H9 (cell line): ENCODE measurements around the gene TPSB2. TPM values are rescaled to one million over a fixed set of nuclear protein-coding genes. Genes with fewer than 3 reads are reported as not detected.

Source experiments
- DNase-seq: peaks from one replicate; pipeline ENCODE4 v3.0.0-alpha.2; 2017
- H2AFZ ChIP-seq: one replicate; pipeline ENCODE4 v1.6.1; 2013; ENCODE audit warnings: mild to moderate bottlenecking, low read length, control low read depth, moderate library complexity
- H2AK5ac ChIP-seq: 2 replicates; pipeline ENCODE4 v1.6.1; 2013; ENCODE audit warnings: low read length, control low read depth, mixed read lengths; ENCODE audit not compliant: insufficient read length
- H2BK120ac ChIP-seq: one replicate; pipeline ENCODE4 v1.6.1; 2013; ENCODE audit warnings: low read depth, mild to moderate bottlenecking, low read length, control low read depth, inconsistent platforms; ENCODE audit not compliant: poor library complexity, severe bottlenecking
- H2BK12ac ChIP-seq: 2 replicates; pipeline ENCODE4 v1.6.1; 2013; ENCODE audit warnings: low read length, control low read depth, mixed read lengths, low read depth; ENCODE audit not compliant: insufficient read length
- H2BK15ac ChIP-seq: 2 replicates; pipeline ENCODE4 v1.6.1; 2013; ENCODE audit warnings: low read depth, low read length, control low read depth
- H2BK20ac ChIP-seq: one replicate; pipeline ENCODE4 v1.6.1; 2013; ENCODE audit warnings: low read depth, mild to moderate bottlenecking, low read length, control low read depth, inconsistent platforms; ENCODE audit not compliant: poor library complexity, severe bottlenecking
- H2BK5ac ChIP-seq: 2 replicates; pipeline ENCODE4 v1.6.1; 2013; ENCODE audit warnings: low read length, control low read depth, mixed read lengths; ENCODE audit not compliant: insufficient read length
- H3K14ac ChIP-seq: 2 replicates; pipeline ENCODE4 v1.6.1; 2013; ENCODE audit warnings: low read length, control low read depth; ENCODE audit not compliant: insufficient read depth
- H3K18ac ChIP-seq: 2 replicates; pipeline ENCODE4 v1.6.1; 2013; ENCODE audit warnings: low read depth, mild to moderate bottlenecking, mixed read lengths, low read length, control low read depth; ENCODE audit not compliant: insufficient read length
- H3K23ac ChIP-seq: 2 replicates; pipeline ENCODE4 v1.6.1; 2013; ENCODE audit warnings: low read length, control low read depth, mixed read lengths, low read depth; ENCODE audit not compliant: insufficient read length
- H3K23me2 ChIP-seq: 2 replicates; pipeline ENCODE4 v1.6.1; 2013; ENCODE audit warnings: low read depth, mild to moderate bottlenecking, mixed read lengths, low read length, control low read depth; ENCODE audit not compliant: insufficient read length, poor library complexity, severe bottlenecking
- H3K27ac ChIP-seq: 2 replicates; pipeline ENCODE4 v1.5.1; 2013; ENCODE audit warnings: low read length, control low read depth, mixed read lengths, low read depth; ENCODE audit not compliant: insufficient read length
- H3K27me3 ChIP-seq: 2 replicates; pipeline ENCODE4 v1.6.1; 2013; ENCODE audit warnings: low read length, control low read depth, inconsistent platforms; ENCODE audit not compliant: insufficient read depth
- H3K4ac ChIP-seq: 2 replicates; pipeline ENCODE4 v1.6.1; 2013; ENCODE audit warnings: low read depth, mild to moderate bottlenecking, control low read depth, inconsistent platforms, low read length, moderate library complexity
- H3K4me1 ChIP-seq: 2 replicates; pipeline ENCODE4 v1.6.1; 2013; ENCODE audit warnings: low read length, control low read depth, inconsistent platforms; ENCODE audit not compliant: insufficient read depth
- H3K4me2 ChIP-seq: 2 replicates; pipeline ENCODE4 v1.6.1; 2013; ENCODE audit warnings: low read length, control low read depth, mixed read lengths; ENCODE audit not compliant: insufficient read length, insufficient read depth
- H3K56ac ChIP-seq: 2 replicates; pipeline ENCODE4 v1.6.1; 2013; ENCODE audit warnings: low read depth, mild to moderate bottlenecking, mixed read lengths, low read length, control low read depth; ENCODE audit not compliant: insufficient read length
- H3K79me1 ChIP-seq: 2 replicates; pipeline ENCODE4 v1.6.1; 2013; ENCODE audit warnings: low read depth, mild to moderate bottlenecking, moderate library complexity, low read length, control low read depth, inconsistent platforms; ENCODE audit not compliant: insufficient read depth, poor library complexity, severe bottlenecking
- H3K79me2 ChIP-seq: 2 replicates; pipeline ENCODE4 v1.6.1; 2013; ENCODE audit warnings: low read length, control low read depth, inconsistent platforms; ENCODE audit not compliant: insufficient read depth
- H3K9ac ChIP-seq: 2 replicates; pipeline ENCODE4 v1.6.1; 2013; ENCODE audit warnings: low read length, control low read depth, mixed read lengths; ENCODE audit not compliant: insufficient read length; ENCODE audit errors: extremely low read depth
- H3K9me3 ChIP-seq: one replicate; pipeline ENCODE4 v1.6.1; 2013; ENCODE audit warnings: low read depth, low read length, inconsistent platforms; ENCODE audit not compliant: control insufficient read depth
- H3T11ph ChIP-seq: one replicate; pipeline ENCODE4 v1.6.1; 2013; ENCODE audit warnings: mild to moderate bottlenecking, low read length, control low read depth, inconsistent platforms
- H4K20me1 ChIP-seq: one replicate; pipeline ENCODE4 v1.6.1; 2013; ENCODE audit not compliant: control insufficient read depth, insufficient read length, insufficient read depth
- H4K5ac ChIP-seq: 2 replicates; pipeline ENCODE4 v1.6.1; 2013; ENCODE audit warnings: low read depth, mild to moderate bottlenecking, mixed read lengths, low read length, control low read depth; ENCODE audit not compliant: insufficient read length
- H4K8ac ChIP-seq: replicated peaks from 2 replicates; pipeline ENCODE4 v1.6.1; 2013; ENCODE audit warnings: low read length, control low read depth, mixed read lengths, low read depth; ENCODE audit not compliant: insufficient read length
- H4K91ac ChIP-seq: 2 replicates; pipeline ENCODE4 v1.6.1; 2013; ENCODE audit warnings: low read depth, mild to moderate bottlenecking, moderate library complexity, mixed read lengths, low read length, control low read depth; ENCODE audit not compliant: insufficient read length
- H3K27ac Mint-ChIP-seq, 3 experiments: 2 replicates in 2 of 3; 3 replicates in 1 of 3; pipeline ENCODE4 v1.8.0; 2020 to 2021; ENCODE audit warnings: mixed read lengths in 3 of 3, mild to moderate bottlenecking in 1 of 3, moderate library complexity in 1 of 3
- H3K27me3 Mint-ChIP-seq: 2 replicates; pipeline ENCODE4 v1.8.0; 2021; ENCODE audit warnings: low read depth, mild to moderate bottlenecking, moderate library complexity, mixed read lengths
- H3K36me3 Mint-ChIP-seq, 3 experiments: 2 replicates in 2 of 3; 3 replicates in 1 of 3; pipeline ENCODE4 v1.8.0; 2020 to 2021; ENCODE audit warnings: low read depth in 3 of 3, mixed read lengths in 3 of 3; ENCODE audit not compliant: insufficient read depth in 1 of 3
- H3K4me1 Mint-ChIP-seq, 2 experiments: 2 replicates each; pipeline ENCODE4 v1.8.0; 2020; ENCODE audit warnings: mixed read lengths in 2 of 2
- H3K4me3 Mint-ChIP-seq, 2 experiments: 2 replicates in 1 of 2; 3 replicates in 1 of 2; pipeline ENCODE4 v1.8.0; 2020 to 2021; ENCODE audit warnings: mild to moderate bottlenecking in 2 of 2, mixed read lengths in 2 of 2, moderate library complexity in 1 of 2
- H3K9me3 Mint-ChIP-seq, 2 experiments: 2 replicates in 1 of 2; 3 replicates in 1 of 2; pipeline ENCODE4 v1.8.0; 2020; ENCODE audit warnings: mild to moderate bottlenecking in 2 of 2, mixed read lengths in 2 of 2, moderate library complexity in 1 of 2
- WGBS: extraction: QIAGEN DNeasy Blood & Tissue Kit; methylation state at CpG from one replicate; pipeline ENCODE4 v1.1.7; 2013; ENCODE audit warnings: missing lambda C conversion rate, low lambda C conversion rate, mixed read lengths; ENCODE audit not compliant: insufficient read length; ENCODE audit errors: extremely low coverage; 5-methylcytosine and 5-hydroxymethylcytosine counted together
- total RNA-seq: library from RNA; stranded (reverse); gene quantifications from 2 replicates; pipeline ENCODE4 v1.2.1, GENCODE V29; 2021
- TF ChIP-seq, protein P1 (sequence below): fragments of 200-600 bp; sonication (generic); conservative IDR thresholded peaks from 3 replicates; pipeline ENCODE4 v1.8.0; 2021; ENCODE audit warnings: antibody characterized with exemption, mild to moderate bottlenecking

Gene TPSB2
- total RNA-seq, 1 experiment from 2014 or later: not detected

- Mint-ChIP-seq H3K4me1 (no peaks in the 10 kb centered on the region), H3K36me3 (peaks cover 7 to 30% (median 27%) of the 10 kb centered on the region in 3 experiments; a peak in 6 of 7 replicates), H3K27me3 (no peaks in the 10 kb centered on the region), H3K4me3 (no peak overlapping the region), H3K9me3 (peaks cover 0 to 3% of the 10 kb centered on the region in 2 experiments; a peak in 1 of 5 replicates), H3K27ac (no peak overlapping the region)
- no peak overlapping the region for H2BK15ac ChIP-seq
- no peak overlapping the region for H3K23ac ChIP-seq
- no peaks in the 10 kb centered on the region for H3K4me1 ChIP-seq
- H3K9ac ChIP-seq: no peak overlapping the region
- H3K4me2 ChIP-seq: no peak overlapping the region
- no peak overlapping the region for H4K5ac ChIP-seq
- no peak overlapping the region for H3K18ac ChIP-seq
- no peaks in the 10 kb centered on the region for H3K27me3 ChIP-seq
- H3K79me2 ChIP-seq: no peaks in the 10 kb centered on the region
- no peak overlapping the region for H2BK12ac ChIP-seq
- WGBS: no CpG with 5 or more reads among the region's 24 CpGs
- H2BK5ac ChIP-seq: no peak overlapping the region
- no peak for DNase-seq
- no peak overlapping the region for H4K8ac ChIP-seq
- TF ChIP-seq, protein P1, sequence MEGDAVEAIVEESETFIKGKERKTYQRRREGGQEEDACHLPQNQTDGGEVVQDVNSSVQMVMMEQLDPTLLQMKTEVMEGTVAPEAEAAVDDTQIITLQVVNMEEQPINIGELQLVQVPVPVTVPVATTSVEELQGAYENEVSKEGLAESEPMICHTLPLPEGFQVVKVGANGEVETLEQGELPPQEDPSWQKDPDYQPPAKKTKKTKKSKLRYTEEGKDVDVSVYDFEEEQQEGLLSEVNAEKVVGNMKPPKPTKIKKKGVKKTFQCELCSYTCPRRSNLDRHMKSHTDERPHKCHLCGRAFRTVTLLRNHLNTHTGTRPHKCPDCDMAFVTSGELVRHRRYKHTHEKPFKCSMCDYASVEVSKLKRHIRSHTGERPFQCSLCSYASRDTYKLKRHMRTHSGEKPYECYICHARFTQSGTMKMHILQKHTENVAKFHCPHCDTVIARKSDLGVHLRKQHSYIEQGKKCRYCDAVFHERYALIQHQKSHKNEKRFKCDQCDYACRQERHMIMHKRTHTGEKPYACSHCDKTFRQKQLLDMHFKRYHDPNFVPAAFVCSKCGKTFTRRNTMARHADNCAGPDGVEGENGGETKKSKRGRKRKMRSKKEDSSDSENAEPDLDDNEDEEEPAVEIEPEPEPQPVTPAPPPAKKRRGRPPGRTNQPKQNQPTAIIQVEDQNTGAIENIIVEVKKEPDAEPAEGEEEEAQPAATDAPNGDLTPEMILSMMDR: no peak
- H3K56ac ChIP-seq: no peak overlapping the region
- H2BK120ac ChIP-seq: no peak overlapping the region
- H2AFZ ChIP-seq: no peak overlapping the region
- H3K9me3 ChIP-seq: no peaks in the 10 kb centered on the region
- no peak overlapping the region for H3K27ac ChIP-seq
- no peak overlapping the region for H3T11ph ChIP-seq
- H3K79me1 ChIP-seq: no peaks in the 10 kb centered on the region
- peaks cover 3% of the 10 kb centered on the region for H4K20me1 ChIP-seq
- H2BK20ac ChIP-seq: no peak overlapping the region
- no peak overlapping the region for H3K4ac ChIP-seq
- H2AK5ac ChIP-seq: no peak overlapping the region
- H3K23me2 ChIP-seq: no peaks in the 10 kb centered on the region
- H4K91ac ChIP-seq: no peak overlapping the region
- no peak overlapping the region for H3K14ac ChIP-seq
Measured at GRCh38 chr16:1218930-1219611, 10.9 kb downstream of the TPSB2 start.
